Heart right ventricle (tissue), 16 donors: ENCODE results near the gene TST. TPM values are rescaled to one million over a fixed set of nuclear protein-coding genes. Genes with fewer than 3 reads are reported as not detected.

Experiments
- ATAC-seq, 8 donors: fragments of 200-7000 bp; cut with Tn5 transposase; one replicate each; pipeline ENCODE4 v1.9.1; 2020; ENCODE audit warnings: mild to moderate bottlenecking in 8 of 8, moderate library complexity in 8 of 8, moderate number of reproducible peaks in 1 of 8
- DNase-seq, 2 donors: peaks; one replicate each; pipeline ENCODE4 v3.0.0-alpha.2; 2020
- H3K27ac ChIP-seq, 10 donors: fragments of 200-600 bp; sonication (generic) in 2 of 10; one replicate each; pipeline versions ENCODE4 v1.5.0 to v1.8.0; 2020 to 2022; ENCODE audit warnings: mild to moderate bottlenecking in 3 of 10
- H3K27me3 ChIP-seq, 7 donors: fragments of 200-600 bp; one replicate each; pipeline ENCODE4 v1.8.0; 2021 to 2022; ENCODE audit warnings: mild to moderate bottlenecking in 2 of 7
- H3K36me3 ChIP-seq, 9 donors: fragments of 200-600 bp; sonication (generic) in 1 of 9; one replicate each; pipeline versions ENCODE4 v1.5.0 to v1.8.0; 2020 to 2022; ENCODE audit warnings: mild to moderate bottlenecking in 2 of 9
- H3K4me1 ChIP-seq, 9 donors: fragments of 200-600 bp; sonication (generic) in 1 of 9; one replicate each; pipeline versions ENCODE4 v1.5.0 to v1.8.0; 2020 to 2022; ENCODE audit warnings: mild to moderate bottlenecking in 4 of 9
- H3K4me3 ChIP-seq, 10 donors: fragments of 200-600 bp; sonication (generic) in 2 of 10; one replicate each; pipeline versions ENCODE4 v1.5.0 to v1.8.0; 2020 to 2022; ENCODE audit warnings: mild to moderate bottlenecking in 7 of 10, moderate library complexity in 2 of 10
- H3K9me3 ChIP-seq, 11 donors: fragments of 200-600 bp in 10 of 11; sonication (generic) in 2 of 11; one replicate each; pipeline versions ENCODE4 v1.5.0 to v1.8.0; 2013 to 2022; ENCODE audit warnings: mild to moderate bottlenecking in 2 of 11, control low read depth in 1 of 11, moderate library complexity in 1 of 11
- WGBS, 2 donors: extraction: QIAGEN DNeasy Blood & Tissue Kit; methylation state at CpG; one replicate each; pipeline ENCODE4 v1.1.7; 2013; ENCODE audit warnings: inconsistent platforms in 1 of 2; 5-methylcytosine and 5-hydroxymethylcytosine counted together
- intact Hi-C, 10 donors: fragments of 100-400 bp; cut with DNase I; formaldehyde crosslinking; loops; one replicate each; pipeline versions ENCODE4 v1.11.1 to v1.14.2; 2022
- long read RNA-seq, 3 donors: library from polyadenylated mRNA; unstranded; transcript quantifications; one replicate each; pipeline ENCODE4 v2.0.0, GENCODE V29; 2020 to 2021
- polyA plus RNA-seq, 2 donors: library from polyadenylated mRNA; stranded (reverse); fragments of 200-250 nt; gene quantifications; one replicate each; pipeline ENCODE4 v1.2.3, GENCODE V29; 2013
- total RNA-seq, 10 donors: library from RNA; stranded (reverse); fragmentation: NEBNext Ultra II Directional in 3 of 10; extraction: Animal tissue kit (Norgen Biotek cat#: 25700) in 3 of 10; gene quantifications; one replicate each; pipeline versions ENCODE4 v1.2.1 to v1.2.4, GENCODE V29; 2021 to 2023
- TF ChIP-seq, protein P1 (sequence below), 9 donors: fragments of 200-600 bp; sonication (generic) in 2 of 9; IDR thresholded peaks; one replicate each; pipeline versions ENCODE4 v1.5.0 to v1.8.0; 2021 to 2022; ENCODE audit warnings: antibody characterized with exemption in 9 of 9, mild to moderate bottlenecking in 5 of 9, moderate library complexity in 1 of 9
- donor health status: Arrhythmogenic right ventricular cardiomyopathy.
- donor health status: ischemic (EF 13 %, LVEDD 7.1; RV severe dilation, severe dysfunction).
- donor health status: healthy with polysubstance abuse.
- donor health status: DM: no; HTN: yes; CAD: no.
- donor health status: DM: no; HTN: no; CAD: no.
- donor health status: ischemic (EF 25% LVEDD 6.9; RV normal size, moderate dysfunction).
- donor health status: ischemic (EF 25% LVEDD 5.7; RV mildly dilated, moderate dysfunction).
- donor health status: healthy.
- donor health status: DM: yes; HTN: yes; CAD: no.
- donor health status: Ischemic cardiomyopathy.
- donor health status: ischemic (EF 35%, LVEDD 5.7; RV mildly dilated, moderate dysfunction).
- donor health status: nonischemic (EF 11% LVEDD 7.7; RV severe dilation, severe dysfunction).
- donor health status: DM: yes; HTN: yes; CAD: no.
- donor health status: PGD.
- donor health status: ischemic (EF 29% LVEDD 5.4; RV normal size, mild dysfunction).
- donor health status: nonischemic (EF 23%, LVEDD 6.1; RV moderate dilation, normal function).

TST gene
- total RNA-seq (10 to 100 TPM; 34.1 to 87.4 (median 44.5) TPM), polyA plus RNA-seq (10 to 100 TPM; 72.5 to 74.8 TPM)
- long read RNA-seq, donor 1, transcript TST-202 (2 exons, 1,797 nt) = major isoform, 31 of 50 reads
- long read RNA-seq, donor 1, transcript TST-201 (3 exons, 1,211 nt) = minor isoform, 16 of 50 reads
- long read RNA-seq, donor 1, partial matches to known transcripts = 0 of 50 reads
- long read RNA-seq, donor 1, other reads (novel, unspliced or antisense) = 3 of 50 reads
- long read RNA-seq, donor 2, transcript TST-202 (2 exons, 1,797 nt) = major isoform, 34 of 59 reads
- long read RNA-seq, donor 2, transcript TST-201 (3 exons, 1,211 nt) = minor isoform, 14 of 59 reads
- long read RNA-seq, donor 2, partial matches to known transcripts = 9 of 59 reads
- long read RNA-seq, donor 2, other reads (novel, unspliced or antisense) = 2 of 59 reads
- long read RNA-seq, donor 3, transcript TST-201 (3 exons, 1,211 nt) = minor isoform, 12 of 28 reads
- long read RNA-seq, donor 3, transcript TST-202 (2 exons, 1,797 nt) = major isoform, 14 of 28 reads
- long read RNA-seq, donor 3, partial matches to known transcripts = 1 of 28 reads
- long read RNA-seq, donor 3, other reads (novel, unspliced or antisense) = 1 of 28 reads

- H3K4me1 ChIP-seq = peaks cover 20 to 77% (median 61%) of the 10 kb centered on the region in 9 donors
- peak; percentile 83 to 85 for DNase-seq
These were observed at the start of gene TST, which contains the start of gene MPST for GRCh38 chr22:37019309-37020191. TSS of gene TST (minus strand) at chr22:37019447. CDS start at chr22:37018732, 715 bp downstream. TSS of gene MPST (plus strand) at chr22:37019742. CDS start at chr22:37019837, 95 bp downstream.

DNA sequence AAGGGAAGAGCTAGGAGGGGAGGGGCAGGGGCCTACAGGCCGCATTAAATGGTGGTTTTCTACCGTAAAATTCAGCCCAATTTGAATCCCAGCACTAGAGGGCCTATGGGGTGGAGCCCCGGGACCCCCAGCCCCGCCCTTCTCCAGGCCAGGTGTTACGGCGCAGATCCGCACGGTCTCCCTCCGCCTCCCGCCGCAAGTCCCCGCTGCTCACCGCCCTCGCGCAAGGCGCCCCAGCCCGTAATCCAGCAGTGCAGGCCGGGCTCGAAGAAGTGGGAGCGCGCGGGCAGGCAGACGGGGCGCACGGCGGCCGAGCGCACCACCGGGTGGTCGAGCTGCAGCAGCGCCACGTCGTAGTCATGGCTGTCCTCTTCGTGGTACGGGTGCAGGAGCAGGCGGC lies 49.6 kb upstream of the TST start:
- H3K27me3 ChIP-seq = peaks cover 0 to 64% (median 41%) of the 10 kb centered on the region in 7 donors

More at GRCh38 chr22:37019309-37020191, at the start of gene TST, which contains the start of gene MPST:
- intact Hi-C loops = no loop called here
- peak within 1 kb of the TSS; percentile 82 to 98 (median 93) for H3K27ac ChIP-seq
- H3K9me3 ChIP-seq = no peaks in the 10 kb centered on the region
- WGBS, 2 donors = 0 to 1% methylated on average over 59 to 104 of the region's 107 CpGs
- peak; percentile 84 to 90 (median 89) for ATAC-seq
- no peaks in the 10 kb centered on the region for H3K27me3 ChIP-seq
- H3K4me3 ChIP-seq = peak within 1 kb of the TSS; percentile 68 to 98 (median 89)
- peaks cover 0 to 12% (median 4%) of the 10 kb centered on the region in 9 donors for H3K36me3 ChIP-seq
- TF ChIP-seq, protein P1, sequence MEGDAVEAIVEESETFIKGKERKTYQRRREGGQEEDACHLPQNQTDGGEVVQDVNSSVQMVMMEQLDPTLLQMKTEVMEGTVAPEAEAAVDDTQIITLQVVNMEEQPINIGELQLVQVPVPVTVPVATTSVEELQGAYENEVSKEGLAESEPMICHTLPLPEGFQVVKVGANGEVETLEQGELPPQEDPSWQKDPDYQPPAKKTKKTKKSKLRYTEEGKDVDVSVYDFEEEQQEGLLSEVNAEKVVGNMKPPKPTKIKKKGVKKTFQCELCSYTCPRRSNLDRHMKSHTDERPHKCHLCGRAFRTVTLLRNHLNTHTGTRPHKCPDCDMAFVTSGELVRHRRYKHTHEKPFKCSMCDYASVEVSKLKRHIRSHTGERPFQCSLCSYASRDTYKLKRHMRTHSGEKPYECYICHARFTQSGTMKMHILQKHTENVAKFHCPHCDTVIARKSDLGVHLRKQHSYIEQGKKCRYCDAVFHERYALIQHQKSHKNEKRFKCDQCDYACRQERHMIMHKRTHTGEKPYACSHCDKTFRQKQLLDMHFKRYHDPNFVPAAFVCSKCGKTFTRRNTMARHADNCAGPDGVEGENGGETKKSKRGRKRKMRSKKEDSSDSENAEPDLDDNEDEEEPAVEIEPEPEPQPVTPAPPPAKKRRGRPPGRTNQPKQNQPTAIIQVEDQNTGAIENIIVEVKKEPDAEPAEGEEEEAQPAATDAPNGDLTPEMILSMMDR (IDR thresholded peaks at IDR 0.05) = peak in 3 of 9 donors; percentile 23 to 40 (median 25)

DNA sequence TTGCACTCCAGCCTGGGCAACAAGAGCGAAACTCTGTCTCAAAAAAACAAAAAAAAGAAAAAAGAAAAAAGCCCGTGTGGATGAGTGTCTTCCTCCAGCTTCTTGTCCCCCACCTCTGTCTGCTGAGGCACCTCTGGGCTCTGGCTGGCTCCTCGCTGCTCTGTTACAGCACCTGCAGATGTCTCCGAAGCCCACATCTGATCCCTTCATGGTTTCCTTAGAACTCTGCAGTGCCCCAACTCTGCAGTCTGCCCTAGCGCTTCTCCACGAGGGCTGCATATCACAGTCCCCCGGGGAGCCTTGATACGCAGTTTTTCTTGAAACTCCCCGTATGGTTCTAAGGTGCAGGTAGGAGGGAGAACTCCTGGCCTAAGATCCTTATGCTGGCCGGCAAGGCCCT lies 48.2 kb upstream of the TST start:
- peaks cover 0 to 57% (median 41%) of the 10 kb centered on the region in 7 donors for H3K27me3 ChIP-seq
- ATAC-seq (no peak), DNase-seq (no peak)
- TF ChIP-seq, protein P1 (IDR thresholded peaks at IDR 0.05) = no peak
- H3K4me1 ChIP-seq = no peaks in the 10 kb centered on the region
- H3K4me3 ChIP-seq = no peak overlapping the region
- WGBS, 2 donors = 72 to 78% methylated on average over 10 of the region's 10 CpGs
- intact Hi-C loops = loop anchor here in 1 of 10 donors (10.0 kb wide), 1 partner anchor 397 kb away; no protein-coding TSS in a partner anchor
- H3K36me3 ChIP-seq = no peaks in the 10 kb centered on the region
- no peak overlapping the region for H3K27ac ChIP-seq
- H3K9me3 ChIP-seq = no peaks in the 10 kb centered on the region

More for the DNA sequence above, 49.6 kb upstream of the TST start:
- no peak overlapping the region for H3K27ac ChIP-seq
- H3K4me1 ChIP-seq = no peaks in the 10 kb centered on the region
- intact Hi-C loops = loop anchor here in 1 of 10 donors (10.0 kb wide), 1 partner anchor 396 kb away; no protein-coding TSS in a partner anchor
- ATAC-seq = no peak
- no peaks in the 10 kb centered on the region for H3K9me3 ChIP-seq
- DNase-seq = no peak
- H3K4me3 ChIP-seq = no peak overlapping the region
- 2% methylated on average over 36 of the region's 36 CpGs for WGBS, 2 donors
- H3K36me3 ChIP-seq = no peaks in the 10 kb centered on the region
- TF ChIP-seq, protein P1 (IDR thresholded peaks at IDR 0.05) = no peak
